Activated CD8-positive, alpha-beta memory T cell treated with anti-CD3 and anti-CD28 coated beads for 4 hours (primary cell): Measurements from ENCODE around the gene SELL.
"Not testable (repeated sequence)": the region's sequence is repeated elsewhere in the genome, so short reads cannot be mapped to it uniquely, and the experiment has no call there.

Experiments
- DNase-seq, 2 donors: peaks; one replicate each; pipeline ENCODE4 v3.0.0-alpha.2; 2020; ENCODE audit warnings: low read depth in 2 of 2

SELL gene

GRCh38 chr1:169711469-169712308, at the start of gene SELL:
TSS of gene SELL (minus strand) at chr1:169711620. CDS start at chr1:169711498, 122 bp downstream.
- DNase-seq = peak; percentile 48 to 58

DNA sequence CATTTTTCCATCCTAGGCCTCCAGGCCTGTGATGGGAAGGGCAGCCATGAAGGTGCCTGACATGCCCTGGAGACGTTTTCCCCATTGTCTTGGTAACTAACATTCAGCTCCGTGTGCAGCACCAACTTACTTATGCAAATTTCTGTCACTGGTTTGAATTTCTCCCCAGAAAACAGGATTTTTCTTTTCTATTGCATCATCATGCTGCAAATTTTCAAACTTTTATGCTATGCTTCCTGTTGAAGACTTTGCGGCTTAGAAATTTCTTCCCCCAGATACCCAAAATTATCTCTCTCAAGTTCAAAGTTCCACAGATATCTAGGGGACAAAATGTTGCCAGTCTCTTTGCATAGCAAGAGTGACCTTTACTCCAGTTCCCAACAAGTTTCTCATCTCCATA, 47.6 kb upstream of the SELL start:
- no peak for DNase-seq

GRCh38 chr1:169753549-169753948, 42.1 kb upstream of the SELL start:
- DNase-seq = no peak

DNA sequence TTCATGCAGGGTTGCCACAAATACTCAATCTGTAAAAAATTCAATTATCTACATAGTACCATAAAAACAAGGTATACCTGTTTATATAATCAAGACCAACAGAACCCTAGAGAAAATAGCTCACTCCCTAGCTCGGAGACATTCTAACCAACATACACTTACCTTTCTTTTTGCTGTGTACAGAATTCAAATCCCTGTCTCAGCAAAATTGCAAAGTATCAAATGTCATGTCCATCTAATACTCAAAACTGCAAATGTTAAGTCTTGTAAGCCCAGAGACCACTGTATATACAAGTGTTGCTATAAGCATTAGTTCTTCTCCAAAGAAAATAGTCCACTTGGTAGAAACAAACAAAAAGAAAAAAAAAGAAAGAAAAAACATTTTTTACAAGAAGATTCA, 38.6 kb upstream of the SELL start:
- DNase-seq = no peak

- no peak for DNase-seq
Observed at GRCh38 chr1:169746550-169746949, 35.1 kb upstream of the SELL start.

GRCh38 chr1:169745015-169745861, 33.8 kb upstream of the SELL start:
- DNase-seq = no peak

DNA sequence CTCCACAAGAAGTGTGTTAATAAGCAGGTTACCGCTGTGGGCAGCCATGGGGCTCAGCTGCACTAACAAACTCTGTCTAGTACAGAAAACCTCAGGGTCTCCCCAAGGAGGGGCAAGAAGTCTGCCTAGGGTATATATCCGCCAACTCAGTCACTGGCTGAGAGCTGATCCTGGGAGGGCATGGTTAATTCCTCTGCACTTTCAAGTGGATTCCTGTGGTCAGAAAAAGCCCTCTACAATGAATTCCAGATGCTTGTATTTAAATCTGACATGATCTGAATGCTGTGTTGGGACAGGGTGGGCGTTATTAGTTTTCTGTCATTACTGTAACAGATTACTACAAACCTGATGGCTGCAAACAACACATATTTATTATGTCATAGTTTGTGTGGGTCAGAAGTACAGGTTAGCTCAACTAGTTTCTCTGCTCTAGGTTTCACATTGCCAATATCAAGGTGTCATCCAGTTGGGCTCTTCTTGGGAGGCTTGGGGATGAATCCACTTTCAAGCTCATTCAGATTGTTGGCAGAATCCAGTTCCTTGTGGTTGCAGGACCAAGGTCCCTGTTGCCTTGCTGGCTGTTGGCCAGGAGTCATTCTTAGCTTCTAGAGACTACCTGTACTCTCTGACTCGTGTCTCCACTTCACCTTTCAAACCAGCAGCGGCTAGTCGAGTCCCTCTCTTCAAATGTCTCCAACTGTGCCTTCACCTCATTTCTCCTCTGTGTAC, 30.4 kb upstream of the SELL start:
- no peak for DNase-seq

DNA sequence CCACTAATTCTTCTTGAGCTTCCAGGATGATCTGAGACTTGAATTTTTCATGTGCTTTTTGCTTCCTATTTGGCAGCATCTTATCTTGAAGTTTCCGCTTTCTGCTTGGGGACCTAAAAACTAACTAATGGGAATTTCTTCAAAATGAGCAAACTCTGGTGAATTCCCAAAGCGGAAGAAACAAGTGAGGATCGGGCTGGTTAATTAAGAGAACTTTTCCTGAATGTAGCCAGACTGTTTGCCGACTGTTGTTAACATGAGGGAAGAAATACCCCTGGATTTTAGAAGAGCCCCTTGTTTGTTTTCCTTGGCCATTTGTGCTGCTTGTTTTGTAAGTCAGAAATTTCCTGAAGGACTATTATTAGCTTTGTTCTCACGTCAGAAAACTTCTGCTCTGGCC, 28.6 kb upstream of the SELL start:
- DNase-seq = no peak

GRCh38 chr1:169733924-169734323, 22.5 kb upstream of the SELL start, which contains the start of gene SELE:
TSS of gene SELE (minus strand) at chr1:169734079. CDS start at chr1:169733612, 467 bp downstream.
- DNase-seq = no peak

DNA sequence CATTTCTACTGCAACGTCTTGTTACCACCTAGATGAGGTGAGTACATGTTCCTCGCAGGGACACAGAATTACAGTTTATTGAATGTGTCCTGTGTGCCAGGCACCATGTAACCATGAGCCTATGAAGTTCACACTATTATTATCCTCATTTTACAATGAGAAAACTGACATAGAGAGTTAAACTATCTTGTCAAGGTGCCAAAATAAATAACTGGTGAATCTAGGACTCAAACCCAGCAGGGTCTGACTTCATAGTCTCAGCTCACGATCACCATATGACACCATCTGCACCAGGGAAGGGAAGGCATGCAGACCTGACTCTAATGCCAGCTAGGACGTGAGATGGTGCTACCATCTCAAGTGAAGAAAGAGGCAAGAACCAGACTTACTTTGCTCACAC, 20.0 kb upstream of the SELL start:
- DNase-seq = no peak

DNA sequence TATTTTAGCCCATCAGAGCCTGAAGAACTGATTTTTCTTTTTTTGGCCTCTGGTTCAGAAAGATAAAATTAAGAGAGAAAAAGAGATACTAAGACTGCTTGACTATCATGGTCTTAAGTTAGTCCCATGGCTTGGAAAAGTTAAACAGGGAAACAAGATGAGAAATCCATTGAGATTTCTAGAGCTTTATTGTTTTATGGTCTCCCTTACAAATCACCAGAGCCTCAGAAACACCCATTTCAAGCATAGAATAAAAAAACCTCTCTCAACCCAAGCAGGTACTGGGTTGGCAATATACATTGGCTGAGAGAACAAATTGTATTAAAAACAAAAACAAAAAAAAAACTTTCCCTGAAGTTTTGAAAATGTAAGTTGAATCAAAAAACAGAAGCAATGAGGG, 18.6 kb upstream of the SELL start:
- DNase-seq = no peak

DNA sequence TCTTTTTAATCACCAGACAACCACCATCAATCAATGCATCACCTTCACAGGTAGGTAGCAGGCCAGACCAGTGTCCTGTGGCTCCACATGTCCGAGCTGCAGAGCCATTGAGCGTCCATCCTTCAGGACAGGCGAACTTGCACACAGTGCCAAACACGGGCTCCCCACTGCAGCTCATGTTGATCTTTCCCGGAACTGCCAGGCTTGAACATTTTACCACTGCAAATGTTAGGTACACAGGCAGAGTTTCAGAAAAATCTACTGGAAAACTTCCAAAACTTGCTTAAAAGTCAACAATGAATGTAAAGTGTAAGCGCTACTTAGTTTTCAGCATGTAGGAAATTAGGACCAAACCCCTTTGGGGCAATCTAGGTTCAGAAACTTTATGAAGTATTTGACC, 15.9 kb upstream of the SELL start:
- DNase-seq = no peak

- DNase-seq = no peak
Observed at GRCh38 chr1:169726851-169727250, 15.4 kb upstream of the SELL start.

DNA sequence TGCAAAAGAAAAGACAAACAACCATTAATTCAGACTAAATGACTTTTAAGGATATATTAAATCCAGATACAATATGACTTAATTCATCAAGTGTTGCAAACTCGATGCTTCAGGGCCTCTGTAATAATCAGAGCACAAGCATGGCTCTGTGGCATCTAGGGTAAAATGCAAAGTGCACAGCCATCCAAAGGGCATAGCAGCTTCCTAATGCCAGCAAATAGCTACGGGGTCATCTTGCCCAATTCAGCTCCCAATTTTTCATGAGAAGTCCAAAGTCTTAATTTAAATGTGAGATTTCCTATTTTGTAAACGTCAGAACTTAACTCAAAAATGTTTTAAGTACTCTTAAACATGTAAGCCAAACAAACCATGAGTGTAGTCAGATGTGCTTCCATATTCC, 14.5 kb upstream of the SELL start:
- DNase-seq = no peak

DNA sequence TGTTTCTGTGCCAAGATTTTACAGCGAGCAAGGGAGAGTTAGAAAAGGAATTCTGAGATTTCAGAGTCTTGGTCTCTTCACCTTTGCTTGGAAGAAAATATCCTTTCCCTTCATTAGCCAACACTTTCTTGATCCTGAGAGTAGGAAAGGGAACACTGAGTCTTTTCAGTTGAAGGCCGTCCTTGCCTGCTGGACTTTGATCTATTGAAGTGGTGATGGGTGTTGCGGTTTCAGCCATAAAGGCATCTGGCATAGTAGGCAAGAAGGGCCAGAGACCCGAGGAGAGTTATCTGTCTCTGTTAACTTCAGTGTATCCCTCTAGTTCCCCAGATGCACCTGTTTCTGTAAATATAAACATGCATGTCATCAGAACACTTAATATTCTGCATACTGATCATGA, 12.7 kb upstream of the SELL start:
- no peak for DNase-seq

GRCh38 chr1:169723763-169724162, 12.3 kb upstream of the SELL start:
- DNase-seq = no peak

- DNase-seq = no peak
Observed at GRCh38 chr1:169722779-169723178, 11.4 kb upstream of the SELL start.

DNA sequence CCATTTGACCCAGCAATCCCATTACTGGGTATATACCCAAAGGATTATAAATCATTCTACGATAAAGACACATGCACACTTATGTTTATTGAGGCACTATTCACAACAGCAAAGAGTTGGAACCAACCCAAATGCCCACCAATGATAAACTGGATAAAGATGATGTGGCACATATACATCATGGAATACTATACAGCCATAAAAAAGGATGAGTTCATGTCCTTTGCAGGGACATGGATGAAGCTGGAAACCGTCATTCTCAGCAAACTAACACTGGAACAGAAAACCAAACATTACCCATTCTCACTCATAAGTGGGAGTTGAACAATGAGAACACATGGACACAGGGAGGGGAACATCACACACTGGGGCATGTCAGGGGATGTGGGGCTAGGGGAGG, 3.7 kb upstream of the SELL start:
- not testable (repeated sequence) for DNase-seq

- DNase-seq = not testable (repeated sequence)
Observed at GRCh38 chr1:169713090-169713489, 1.7 kb upstream of the SELL start.

DNA sequence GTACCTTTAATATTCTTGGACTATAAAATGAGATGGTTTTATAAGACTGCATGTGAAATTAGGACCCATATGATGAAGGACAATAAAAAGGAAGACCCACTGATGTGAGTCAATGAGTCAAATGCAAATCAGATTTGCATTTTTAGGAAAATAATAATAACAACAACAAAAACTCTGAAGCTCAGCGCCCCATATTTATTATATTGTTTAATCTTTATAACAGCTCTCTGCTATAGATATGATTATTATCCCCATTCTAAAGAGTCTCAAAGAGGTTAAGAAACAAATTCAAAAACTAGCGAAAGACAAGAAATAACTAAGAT, 850 bp upstream of the SELL start:
- no peak for DNase-seq

GRCh38 chr1:169708647-169709046, 2.8 kb downstream of the SELL start:
- DNase-seq = no peak

DNA sequence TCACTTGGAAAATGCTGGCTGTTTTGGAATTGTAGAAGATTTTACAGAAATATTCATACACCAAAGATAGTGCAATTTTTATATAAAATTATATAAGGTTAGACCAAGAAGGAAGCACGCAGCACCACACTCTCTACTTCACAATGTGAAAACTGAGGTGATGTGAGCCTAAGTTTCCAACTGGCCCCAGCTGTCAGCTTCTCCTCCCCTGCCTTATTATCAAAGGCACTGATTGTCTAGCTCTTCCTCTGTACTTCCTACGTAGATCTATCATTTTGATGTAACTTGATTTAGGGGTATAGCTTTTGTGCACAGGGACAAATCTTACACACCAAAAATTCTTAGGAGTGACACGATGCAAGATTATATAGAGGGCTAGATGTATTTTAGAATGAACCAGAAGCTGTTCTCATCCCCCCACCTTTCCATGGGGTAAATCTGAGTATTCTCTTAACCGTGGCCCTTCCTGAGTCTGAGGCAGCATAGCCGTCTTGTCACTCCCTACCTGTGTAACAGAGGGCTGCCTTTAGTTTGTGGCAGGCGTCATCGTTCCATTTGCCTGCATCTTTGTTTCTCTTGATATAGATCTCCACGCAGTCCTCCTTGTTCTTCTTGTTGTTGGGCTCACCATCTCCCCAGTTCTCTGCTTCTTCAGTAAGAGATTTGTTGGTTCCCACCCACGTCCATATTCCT, 3.4 kb downstream of the SELL start:
- DNase-seq = no peak
